ENCODE measurements around the gene CCDC6. TPM values are rescaled to one million over a fixed set of nuclear protein-coding genes. Genes with fewer than 3 reads are reported as not detected.
"Not testable (repeated sequence)": the region's sequence is repeated elsewhere in the genome, so short reads cannot be mapped to it uniquely, and the experiment has no call there.

The CCDC6 gene
- total RNA-seq, 4 donors from 2014 or later = 20.1 to 30.6 (median 24.1) TPM

- WGBS, 2 donors = 88 to 89% methylated on average over 7 of the region's 7 CpGs
- Histone ChIP-seq H3K27me3 (no peaks in the 10 kb centered on the region), H3K9me3 (no peaks in the 10 kb centered on the region), H3K27ac (no peak overlapping the region), H3K4me1 (peaks cover 0 to 35% (median 8%) of the 10 kb centered on the region in 4 donors), H3K4me3 (no peak overlapping the region), H3K36me3 (no peaks in the 10 kb centered on the region)
- TF ChIP-seq CTCF (IDR thresholded peaks at IDR 0.05) (no peak), EP300 (IDR thresholded peaks at IDR 0.05) (no peak), POLR2A (IDR thresholded peaks at IDR 0.05) (no peak)
- DNase-seq (ENCODE audit: low spot score in 2 of 2) = no peak
Measured at GRCh38 chr10:59877191-59877671, 29.1 kb downstream of the CCDC6 start.

GRCh38 chr10:59876695-59877094 is 29.7 kb downstream of the CCDC6 start:
- Histone ChIP-seq H3K27me3 (no peaks in the 10 kb centered on the region), H3K27ac (no peak overlapping the region), H3K4me1 (peaks cover 0 to 38% (median 8%) of the 10 kb centered on the region in 4 donors), H3K9me3 (no peaks in the 10 kb centered on the region), H3K4me3 (no peak overlapping the region), H3K36me3 (no peaks in the 10 kb centered on the region)
- DNase-seq (ENCODE audit: low spot score in 2 of 2) = no peak
- WGBS, 2 donors = 91 to 93% methylated on average over 2 of the region's 2 CpGs
- TF ChIP-seq CTCF (IDR thresholded peaks at IDR 0.05) = no peak
- no peak for TF ChIP-seq POLR2A (IDR thresholded peaks at IDR 0.05)
- TF ChIP-seq EP300 (IDR thresholded peaks at IDR 0.05) = no peak

GRCh38 chr10:59876208-59876607 is 30.1 kb downstream of the CCDC6 start:
- 83 to 88% methylated on average over 9 of the region's 9 CpGs for WGBS, 2 donors
- peaks cover 0 to 38% (median 8%) of the 10 kb centered on the region in 4 donors for H3K4me1 ChIP-seq
- not testable (repeated sequence) for H3K4me3 ChIP-seq; H3K27me3 ChIP-seq; DNase-seq (ENCODE audit: low spot score in 2 of 2); H3K9me3 ChIP-seq; H3K27ac ChIP-seq; H3K36me3 ChIP-seq

GRCh38 chr10:59873896-59874295 is 32.5 kb downstream of the CCDC6 start:
- no peak overlapping the region for H3K27ac ChIP-seq
- H3K36me3 ChIP-seq = no peaks in the 10 kb centered on the region
- no peak for TF ChIP-seq EP300 (IDR thresholded peaks at IDR 0.05)
- TF ChIP-seq POLR2A (IDR thresholded peaks at IDR 0.05) = no peak
- TF ChIP-seq CTCF (IDR thresholded peaks at IDR 0.05) = no peak
- no peak for DNase-seq (ENCODE audit: low spot score in 2 of 2)
- 64 to 70% methylated on average over 4 of the region's 4 CpGs for WGBS, 2 donors
- no peaks in the 10 kb centered on the region for H3K27me3 ChIP-seq
- H3K4me3 ChIP-seq = no peak overlapping the region
- peaks cover 0 to 31% (median 5%) of the 10 kb centered on the region in 4 donors for H3K4me1 ChIP-seq
- H3K9me3 ChIP-seq = no peaks in the 10 kb centered on the region

- no peaks in the 10 kb centered on the region for H3K36me3 ChIP-seq
- H3K27ac ChIP-seq = peak overlapping the region in 1 of 4 donors; percentile 29
- no peak overlapping the region for H3K4me3 ChIP-seq
- TF ChIP-seq CTCF (IDR thresholded peaks at IDR 0.05) (no peak), POLR2A (IDR thresholded peaks at IDR 0.05) (no peak), EP300 (IDR thresholded peaks at IDR 0.05) (no peak)
- DNase-seq (ENCODE audit: low spot score in 2 of 2) = peak in 1 of 2 donors; percentile 41
- 58 to 64% methylated on average over 7 of the region's 7 CpGs for WGBS, 2 donors
- H3K9me3 ChIP-seq = no peaks in the 10 kb centered on the region
- H3K4me1 ChIP-seq = peaks cover 0 to 31% (median 5%) of the 10 kb centered on the region in 4 donors
- no peaks in the 10 kb centered on the region for H3K27me3 ChIP-seq
Measured at GRCh38 chr10:59872892-59873463, 33.4 kb downstream of the CCDC6 start.
